GM19043 (cell line): ENCODE results near the gene SLC27A4.
A peak's percentile ranks its signal among the peaks of the same experiment; 100 is the strongest.

ENCODE experiments used
- ATAC-seq: cut with Tn5 transposase; IDR thresholded peaks from one replicate; pipeline ENCODE4 v1.9.1; 2021; ENCODE audit warnings: low read depth; ENCODE audit not compliant: unreplicated experiment

Gene SLC27A4

GRCh38 chr9:128339761-128340690 lies at the start of gene SLC27A4:
Gene SLC27A4 (plus strand): TSS chr9:128340527. CDS start chr9:128343133, 2,606 bp downstream.
- peak; percentile 71 for ATAC-seq

GRCh38 chr9:128292009-128292408 lies 48.3 kb upstream of the SLC27A4 start:
- no peak for ATAC-seq

GRCh38 chr9:128293091-128293490 lies 47.2 kb upstream of the SLC27A4 start:
- ATAC-seq = no peak

- no peak for ATAC-seq
Observed at GRCh38 chr9:128294142-128294541, 46.2 kb upstream of the SLC27A4 start.

GRCh38 chr9:128296340-128297220 lies 43.7 kb upstream of the SLC27A4 start:
- ATAC-seq = no peak

GRCh38 chr9:128297221-128297773 lies 43.0 kb upstream of the SLC27A4 start:
- no peak for ATAC-seq

GRCh38 chr9:128298535-128299482 lies 41.5 kb upstream of the SLC27A4 start:
- no peak for ATAC-seq

GRCh38 chr9:128304136-128304970 lies 36.0 kb upstream of the SLC27A4 start:
- no peak for ATAC-seq

GRCh38 chr9:128304971-128305288 lies 35.4 kb upstream of the SLC27A4 start:
- ATAC-seq = no peak

- no peak for ATAC-seq
Observed at GRCh38 chr9:128309551-128309950, 30.8 kb upstream of the SLC27A4 start.

- ATAC-seq = no peak
Observed at GRCh38 chr9:128310461-128310860, 29.9 kb upstream of the SLC27A4 start.

GRCh38 chr9:128314697-128315096 lies 25.6 kb upstream of the SLC27A4 start:
- ATAC-seq = no peak

GRCh38 chr9:128316421-128316820 lies 23.9 kb upstream of the SLC27A4 start:
- ATAC-seq = no peak

- ATAC-seq = no peak
Observed at GRCh38 chr9:128317629-128318028, 22.7 kb upstream of the SLC27A4 start.

- no peak for ATAC-seq
Observed at GRCh38 chr9:128321343-128321742, 19.0 kb upstream of the SLC27A4 start.

GRCh38 chr9:128321879-128322403 lies 18.4 kb upstream of the SLC27A4 start:
- ATAC-seq = peak; percentile 13

- ATAC-seq = peak; percentile 86
Observed at GRCh38 chr9:128322404-128323211, 17.7 kb upstream of the SLC27A4 start, which contains the start of the genes COQ4 and TRUB2. Gene COQ4 (plus strand): TSS chr9:128322839. CDS start chr9:128322859, 20 bp downstream. Gene TRUB2 (minus strand): TSS chr9:128322447. CDS start chr9:128322408, 39 bp downstream.

- ATAC-seq = no peak
Observed at GRCh38 chr9:128323212-128323730, 17.1 kb upstream of the SLC27A4 start.
